Caco-2 (cell line): Measurements from ENCODE around the gene TMEM154. TPM values are rescaled to one million over a fixed set of nuclear protein-coding genes. Genes with fewer than 3 reads are reported as not detected.

Experiments
- BruUV-seq: library from RNA; stranded (reverse); fragments of 400-500 nt; replicated peaks from 2 replicates; lab custom pipeline; 2021; lab: Mats Ljungman, UMichigan
- CTCF ChIA-PET: fragments of 300-600 bp; sonication (Branson Sonifier 250); formaldehyde crosslinking; loops from one replicate; lab custom pipeline; 2022; ENCODE audit warnings: antibody characterized with exemption; lab: Charles Lee
- POLR2A ChIA-PET: fragments of 300-600 bp; sonication (Branson Sonifier 250); formaldehyde crosslinking; loops from one replicate; lab custom pipeline; 2022; ENCODE audit warnings: antibody characterized with exemption; lab: Charles Lee
- DNase-seq, 2 experiments: peaks; one replicate each; pipeline versions ENCODE4 v3.0.0 to v3.0.0-alpha.2; 2020 to 2022
- H3K27me3 ChIP-seq: replicated peaks from 2 replicates; pipeline ENCODE4 v1.6.0; 2011; ENCODE audit warnings: low read length; ENCODE audit not compliant: control insufficient read depth, insufficient read depth
- H3K36me3 ChIP-seq: 2 replicates; pipeline ENCODE4 v1.5.1; 2011; ENCODE audit warnings: low read length; ENCODE audit not compliant: control insufficient read depth, insufficient read depth
- H3K4me1 ChIP-seq: fragments of 250-450 bp; sonication (Bioruptor Pico); 2 replicates; pipeline ENCODE4 v1.5.1; 2020; ENCODE audit warnings: mild to moderate bottlenecking
- H3K4me3 ChIP-seq: 2 replicates; pipeline ENCODE4 v1.5.1; 2011; ENCODE audit warnings: low read depth, mild to moderate bottlenecking, control low read depth, low read length
- H3K9me3 ChIP-seq: fragments of 250-450 bp; sonication (Bioruptor Pico); 2 replicates; pipeline ENCODE4 v1.5.1; 2020; ENCODE audit warnings: mild to moderate bottlenecking, moderate library complexity
- H3K27ac Mint-ChIP-seq: one replicate; pipeline ENCODE4 v1.8.0; 2022; ENCODE audit warnings: mixed read lengths; ENCODE audit not compliant: unreplicated experiment
- H3K27me3 Mint-ChIP-seq: one replicate; pipeline ENCODE4 v1.8.0; 2022; ENCODE audit warnings: mixed read lengths; ENCODE audit not compliant: insufficient read depth, unreplicated experiment
- H3K36me3 Mint-ChIP-seq: one replicate; pipeline ENCODE4 v1.8.0; 2022; ENCODE audit warnings: mild to moderate bottlenecking, mixed read lengths; ENCODE audit not compliant: insufficient read depth, unreplicated experiment
- H3K4me1 Mint-ChIP-seq: one replicate; pipeline ENCODE4 v1.8.0; 2022; ENCODE audit warnings: low read depth, mixed read lengths; ENCODE audit not compliant: unreplicated experiment
- H3K4me3 Mint-ChIP-seq: one replicate; pipeline ENCODE4 v1.8.0; 2022; ENCODE audit warnings: mild to moderate bottlenecking, moderate library complexity, mixed read lengths; ENCODE audit not compliant: unreplicated experiment
- H3K9me3 Mint-ChIP-seq: one replicate; pipeline ENCODE4 v1.8.0; 2022; ENCODE audit warnings: mixed read lengths; ENCODE audit not compliant: unreplicated experiment
- intact Hi-C: fragments of 100-400 bp; cut with micrococcal nuclease; formaldehyde crosslinking; loops from one replicate; pipeline ENCODE4 v1.10.0; 2022; ENCODE audit not compliant: unreplicated experiment
- total RNA-seq: library from RNA; stranded (reverse); gene quantifications from 2 replicates; pipeline ENCODE4 v1.2.3, GENCODE V29; 2022
- TF ChIP-seq, protein P1 (sequence below), 2 experiments: fragments of 200-600 bp in 1 of 2; IDR thresholded peaks; 1 replicate in 1 of 2; 2 replicates in 1 of 2; pipeline versions ENCODE4 v1.5.1 to v1.8.0; 2011 to 2022; ENCODE audit warnings: antibody characterized with exemption in 1 of 2, control low read depth in 1 of 2, inconsistent platforms in 1 of 2, low read depth in 1 of 2, low read length in 1 of 2, mild to moderate bottlenecking in 1 of 2, moderate library complexity in 1 of 2; ENCODE audit not compliant: insufficient read depth in 1 of 2, severe bottlenecking in 1 of 2, unreplicated experiment in 1 of 2

The TMEM154 gene
- total RNA-seq, 1 experiment from 2014 or later = 4.6 TPM

GRCh38 chr4:152676052-152676854 is 3.5 kb downstream of the TMEM154 start:
- Mint-ChIP-seq H3K27me3 (no peaks in the 10 kb centered on the region), H3K4me1 (peaks cover 15% of the 10 kb centered on the region), H3K36me3 (no peaks in the 10 kb centered on the region), H3K4me3 (no peak overlapping the region), H3K27ac (no peak overlapping the region), H3K9me3 (peaks cover 2% of the 10 kb centered on the region)
- H3K4me1 ChIP-seq = no peaks in the 10 kb centered on the region; the same call in 1 of the 2 replicates
- H3K36me3 ChIP-seq = no peaks in the 10 kb centered on the region
- no peak for DNase-seq
- H3K4me3 ChIP-seq = no peak overlapping the region
- CTCF ChIA-PET = no interaction called here
- POLR2A ChIA-PET = no interaction called here
- no TSS peak for BruUV-seq
- no peaks in the 10 kb centered on the region for H3K27me3 ChIP-seq
- H3K9me3 ChIP-seq = no peaks in the 10 kb centered on the region
- TF ChIP-seq, protein P1, sequence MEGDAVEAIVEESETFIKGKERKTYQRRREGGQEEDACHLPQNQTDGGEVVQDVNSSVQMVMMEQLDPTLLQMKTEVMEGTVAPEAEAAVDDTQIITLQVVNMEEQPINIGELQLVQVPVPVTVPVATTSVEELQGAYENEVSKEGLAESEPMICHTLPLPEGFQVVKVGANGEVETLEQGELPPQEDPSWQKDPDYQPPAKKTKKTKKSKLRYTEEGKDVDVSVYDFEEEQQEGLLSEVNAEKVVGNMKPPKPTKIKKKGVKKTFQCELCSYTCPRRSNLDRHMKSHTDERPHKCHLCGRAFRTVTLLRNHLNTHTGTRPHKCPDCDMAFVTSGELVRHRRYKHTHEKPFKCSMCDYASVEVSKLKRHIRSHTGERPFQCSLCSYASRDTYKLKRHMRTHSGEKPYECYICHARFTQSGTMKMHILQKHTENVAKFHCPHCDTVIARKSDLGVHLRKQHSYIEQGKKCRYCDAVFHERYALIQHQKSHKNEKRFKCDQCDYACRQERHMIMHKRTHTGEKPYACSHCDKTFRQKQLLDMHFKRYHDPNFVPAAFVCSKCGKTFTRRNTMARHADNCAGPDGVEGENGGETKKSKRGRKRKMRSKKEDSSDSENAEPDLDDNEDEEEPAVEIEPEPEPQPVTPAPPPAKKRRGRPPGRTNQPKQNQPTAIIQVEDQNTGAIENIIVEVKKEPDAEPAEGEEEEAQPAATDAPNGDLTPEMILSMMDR (IDR thresholded peaks at IDR 0.05; ENCODE audit: insufficient read depth in 1 of 2, low read depth in 1 of 2, low read length in 1 of 2, severe bottlenecking in 1 of 2, unreplicated experiment in 1 of 2) = no peak
- intact Hi-C loops = no loop called here

- Histone ChIP-seq H3K9me3 (no peaks in the 10 kb centered on the region), H3K4me3 (no peak overlapping the region), H3K4me1 (no peaks in the 10 kb centered on the region; the same call in 1 of the 2 replicates), H3K36me3 (no peaks in the 10 kb centered on the region), H3K27me3 (no peaks in the 10 kb centered on the region)
- ChIA-PET POLR2A (no interaction called here), CTCF (no interaction called here)
- no peak for DNase-seq
- intact Hi-C loops = no loop called here
- TF ChIP-seq, protein P1 (IDR thresholded peaks at IDR 0.05; ENCODE audit: insufficient read depth in 1 of 2, low read depth in 1 of 2, low read length in 1 of 2, severe bottlenecking in 1 of 2, unreplicated experiment in 1 of 2) = no peak
- no peak overlapping the region for H3K27ac Mint-ChIP-seq
- H3K4me3 Mint-ChIP-seq = no peak overlapping the region
- peaks cover 13% of the 10 kb centered on the region for H3K4me1 Mint-ChIP-seq
- no TSS peak for BruUV-seq
- no peaks in the 10 kb centered on the region for H3K27me3 Mint-ChIP-seq
- no peaks in the 10 kb centered on the region for H3K36me3 Mint-ChIP-seq
- peaks cover 10% of the 10 kb centered on the region for H3K9me3 Mint-ChIP-seq
Observed at GRCh38 chr4:152674359-152674758, 5.4 kb downstream of the TMEM154 start.

GRCh38 chr4:152673489-152673888 is 6.3 kb downstream of the TMEM154 start:
- Mint-ChIP-seq H3K4me1 (peaks cover 8% of the 10 kb centered on the region), H3K36me3 (no peaks in the 10 kb centered on the region), H3K27me3 (no peaks in the 10 kb centered on the region), H3K27ac (no peak overlapping the region), H3K9me3 (peaks cover 10% of the 10 kb centered on the region), H3K4me3 (no peak overlapping the region)
- H3K36me3 ChIP-seq = no peaks in the 10 kb centered on the region
- no peaks in the 10 kb centered on the region; the same call in 1 of the 2 replicates for H3K27me3 ChIP-seq
- no peak overlapping the region for H3K4me3 ChIP-seq
- intact Hi-C loops = no loop called here
- DNase-seq = no peak
- TF ChIP-seq, protein P1 (IDR thresholded peaks at IDR 0.05; ENCODE audit: insufficient read depth in 1 of 2, low read depth in 1 of 2, low read length in 1 of 2, severe bottlenecking in 1 of 2, unreplicated experiment in 1 of 2) = no peak
- ChIA-PET POLR2A (no interaction called here), CTCF (no interaction called here)
- H3K4me1 ChIP-seq = no peaks in the 10 kb centered on the region; the same call in 1 of the 2 replicates
- BruUV-seq = no TSS peak
- H3K9me3 ChIP-seq = peaks cover 2% of the 10 kb centered on the region; the same call in 1 of the 2 replicates
